Dermis lymphatic vessel endothelial cell (primary cell): Measurements from ENCODE around the gene CTXN3. TPM values are rescaled to one million over a fixed set of nuclear protein-coding genes. Genes with fewer than 3 reads are reported as not detected.

ENCODE experiments used
- total RNA-seq: library from RNA; depleted of rRNA; stranded (reverse); fragments of >200 nt; gene quantifications from 2 replicates; pipeline ENCODE4 v1.2.1, GENCODE V29; 2014

The CTXN3 gene
- not detected in 2 replicates for total RNA-seq

DNA sequence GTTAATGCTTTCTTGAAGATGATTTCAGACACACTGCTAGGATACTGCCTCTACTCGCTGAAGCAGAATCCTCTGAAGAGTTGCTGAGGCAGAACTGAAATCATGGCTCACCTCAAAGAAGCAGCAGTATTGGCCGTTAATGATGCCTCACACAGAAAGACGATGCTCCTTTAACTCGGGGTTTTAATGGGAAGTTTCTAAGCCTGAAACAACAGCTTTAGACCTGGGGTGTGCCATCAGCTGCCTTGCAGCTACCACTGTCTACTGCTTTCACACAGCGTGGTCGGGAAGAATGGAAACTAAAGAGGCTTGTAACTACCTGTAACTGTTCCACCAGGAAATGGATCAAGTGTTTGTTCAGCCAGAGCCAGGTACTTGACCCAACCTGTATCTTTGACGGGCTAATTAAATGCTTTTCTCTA, at the start of gene CTXN3:
CTXN3 (plus strand) TSS at position 65 of the 422 bp plus-strand sequence. CDS start 8,440 bp downstream, outside the sequence.

DNA sequence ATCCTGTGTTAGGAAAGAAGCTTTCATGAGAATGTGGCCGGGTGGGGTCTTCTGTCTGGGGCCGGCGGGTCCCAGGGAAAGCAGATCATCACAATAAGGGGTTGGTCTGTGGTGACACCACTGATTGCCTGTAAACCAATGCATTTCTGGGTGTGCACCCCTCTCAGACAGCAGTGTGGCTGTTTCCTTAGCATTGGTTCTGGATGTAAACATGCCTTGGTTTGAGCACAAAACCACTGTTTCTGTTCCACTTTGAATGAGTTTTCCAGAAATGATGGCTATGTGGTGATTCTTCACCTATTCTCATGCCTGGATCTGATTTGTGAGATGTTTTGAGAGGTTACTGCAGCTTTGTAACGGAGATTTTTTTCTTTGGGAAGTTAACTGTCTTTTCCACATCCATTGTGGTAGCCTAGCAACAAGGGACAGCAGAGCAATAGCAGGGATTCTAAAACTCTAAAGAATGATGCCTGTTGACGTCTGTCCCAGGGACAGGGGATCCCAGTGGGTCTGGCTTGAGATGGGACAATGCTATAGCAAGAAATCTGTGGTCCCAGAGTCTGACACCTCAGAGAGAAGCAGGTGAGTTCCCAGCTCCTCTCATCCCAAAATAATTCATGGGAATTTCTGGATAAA, 54.2 kb downstream of the CTXN3 start, which contains the start of gene CCDC192:
CCDC192 (plus strand) TSS at position 466 of the 636 bp plus-strand sequence; CDS start at position 521, 55 bp downstream.

Other genes with a start within 250 kb of the CTXN3 start
- gene PRRC1, start 131.4 kb upstream of the CTXN3 start, total RNA-seq, result 33.9 and 36.2 TPM in 2 replicates
- not detected in 2 replicates for gene CCDC192, start 54.3 kb downstream of the CTXN3 start, total RNA-seq